ENCODE data around the gene BFSP2.

GRCh38 chr3:133486658-133487057 is 86.8 kb downstream of the BFSP2 start:
- no peak for TF ChIP-seq CTCF (conservative IDR thresholded peaks at IDR 0.05; ENCODE audit: low read length)
- no peak for TF ChIP-seq EZH2phosphoT487 (IDR thresholded peaks at IDR 0.05; ENCODE audit: borderline replicate concordance)
